ENCODE results near the gene RABEPK. TPM values are rescaled to one million over a fixed set of nuclear protein-coding genes. Genes with fewer than 3 reads are reported as not detected.

Gene RABEPK
- total and polyA plus RNA-seq, 10 of the 15 experiments (the other 5 are each of a cell fraction or from before 2014, with no cell fraction given): 26.9 to 59.8 (median 39.4) TPM

DNA sequence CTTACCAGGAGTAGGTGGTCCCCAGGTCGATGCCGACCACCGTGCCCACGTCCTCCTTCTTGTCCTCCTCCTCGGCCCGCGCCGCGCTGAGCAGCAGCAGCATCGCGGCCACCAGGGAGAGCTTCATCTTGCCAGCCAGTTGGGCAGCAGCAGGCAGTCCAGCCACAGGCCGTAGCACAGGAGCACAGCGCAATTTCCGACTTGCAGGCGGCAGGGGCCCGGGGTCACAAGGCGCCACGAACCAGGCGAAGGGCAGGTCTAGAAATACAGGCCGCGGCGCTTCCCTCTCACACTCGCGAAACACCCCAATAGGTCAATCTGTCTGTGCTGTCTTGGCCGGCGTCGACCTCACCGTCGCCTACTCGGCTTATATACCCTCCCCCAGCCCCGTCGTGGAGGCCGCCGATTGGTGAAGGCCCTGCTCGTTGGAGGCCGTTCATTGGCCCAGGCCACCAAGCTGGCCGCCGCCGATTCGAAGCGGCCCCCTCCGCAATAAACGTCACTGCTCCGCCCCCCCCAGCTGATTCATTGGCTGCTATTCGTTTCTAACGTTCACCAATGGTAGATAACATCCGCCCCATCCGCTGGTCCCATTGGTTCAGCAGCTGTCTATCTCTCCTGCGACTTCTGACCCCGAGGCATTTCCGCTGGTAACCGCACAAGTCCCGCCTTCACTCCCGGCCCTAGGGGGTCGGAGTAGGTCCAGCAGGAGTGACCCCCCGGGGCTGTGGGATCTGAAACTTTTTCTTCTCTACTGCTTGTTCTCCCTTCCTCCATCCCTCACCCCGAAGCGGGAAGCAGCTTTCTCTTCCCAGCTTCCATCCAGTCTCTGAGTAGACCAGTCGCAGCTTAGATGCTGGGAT lies 40.9 kb downstream of the RABEPK start, which contains the start of gene HSPA5 (continued):
- TF ChIP-seq MEF2A (IDR thresholded peaks at IDR 0.05; ENCODE audit: insufficient read depth, low read depth, low read length) (no peak), PML (IDR thresholded peaks at IDR 0.05; ENCODE audit: low read length) (peak; percentile 98), IRF4 (IDR thresholded peaks at IDR 0.05; ENCODE audit: low read depth, low read length) (0 out of 2 replicates have a peak, but pooled peaks have one; percentile 19), LARP7 (IDR thresholded peaks at IDR 0.05) (peak; percentile 98), ZZZ3 (IDR thresholded peaks at IDR 0.05; ENCODE audit: control insufficient read depth, insufficient read length, low read depth) (no peak), SMAD1 (IDR thresholded peaks at IDR 0.05; ENCODE audit: low read depth, partially characterized antibody) (peak; percentile 90), CREM (IDR thresholded peaks at IDR 0.05; ENCODE audit: low read depth) (peak; percentile 95), NFYB (IDR thresholded peaks at IDR 0.05; ENCODE audit: insufficient read depth, low read depth, low read length) (peak; percentile 95), NFIC (IDR thresholded peaks at IDR 0.05; ENCODE audit: low read depth, low read length) (no peak), IKZF2 (IDR thresholded peaks at IDR 0.05) (no peak), MXI1 (IDR thresholded peaks at IDR 0.05; ENCODE audit: low read depth, low read length) (no peak; the same call in none of the 2 replicates), ATF7 (IDR thresholded peaks at IDR 0.05; ENCODE audit: low read depth) (peak; percentile 58; the same call in 1 of the 2 replicates), FOXM1 (IDR thresholded peaks at IDR 0.05; ENCODE audit: low read depth, low read length) (no peak), BMI1 (IDR thresholded peaks at IDR 0.05; ENCODE audit: borderline replicate concordance) (no peak), RELA (IDR thresholded peaks at IDR 0.05; ENCODE audit: borderline replicate concordance, partially characterized antibody) (no peak), NFYA (IDR thresholded peaks at IDR 0.05; ENCODE audit: borderline replicate concordance, low read depth, low read length) (peak; percentile 25; the same call in 1 of the 2 replicates), WRNIP1 (IDR thresholded peaks at IDR 0.05; ENCODE audit: borderline replicate concordance, low read depth, low read length) (no peak)
- TF ChIP-seq, protein P1, sequence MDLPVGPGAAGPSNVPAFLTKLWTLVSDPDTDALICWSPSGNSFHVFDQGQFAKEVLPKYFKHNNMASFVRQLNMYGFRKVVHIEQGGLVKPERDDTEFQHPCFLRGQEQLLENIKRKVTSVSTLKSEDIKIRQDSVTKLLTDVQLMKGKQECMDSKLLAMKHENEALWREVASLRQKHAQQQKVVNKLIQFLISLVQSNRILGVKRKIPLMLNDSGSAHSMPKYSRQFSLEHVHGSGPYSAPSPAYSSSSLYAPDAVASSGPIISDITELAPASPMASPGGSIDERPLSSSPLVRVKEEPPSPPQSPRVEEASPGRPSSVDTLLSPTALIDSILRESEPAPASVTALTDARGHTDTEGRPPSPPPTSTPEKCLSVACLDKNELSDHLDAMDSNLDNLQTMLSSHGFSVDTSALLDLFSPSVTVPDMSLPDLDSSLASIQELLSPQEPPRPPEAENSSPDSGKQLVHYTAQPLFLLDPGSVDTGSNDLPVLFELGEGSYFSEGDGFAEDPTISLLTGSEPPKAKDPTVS (IDR thresholded peaks at IDR 0.05; ENCODE audit: low read depth, low read length): no peak
- TF ChIP-seq, protein P2, sequence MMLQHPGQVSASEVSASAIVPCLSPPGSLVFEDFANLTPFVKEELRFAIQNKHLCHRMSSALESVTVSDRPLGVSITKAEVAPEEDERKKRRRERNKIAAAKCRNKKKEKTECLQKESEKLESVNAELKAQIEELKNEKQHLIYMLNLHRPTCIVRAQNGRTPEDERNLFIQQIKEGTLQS (IDR thresholded peaks at IDR 0.05; ENCODE audit: borderline replicate concordance, extremely low read depth, low read depth, low read length): no peak
- TF ChIP-seq, protein P3, sequence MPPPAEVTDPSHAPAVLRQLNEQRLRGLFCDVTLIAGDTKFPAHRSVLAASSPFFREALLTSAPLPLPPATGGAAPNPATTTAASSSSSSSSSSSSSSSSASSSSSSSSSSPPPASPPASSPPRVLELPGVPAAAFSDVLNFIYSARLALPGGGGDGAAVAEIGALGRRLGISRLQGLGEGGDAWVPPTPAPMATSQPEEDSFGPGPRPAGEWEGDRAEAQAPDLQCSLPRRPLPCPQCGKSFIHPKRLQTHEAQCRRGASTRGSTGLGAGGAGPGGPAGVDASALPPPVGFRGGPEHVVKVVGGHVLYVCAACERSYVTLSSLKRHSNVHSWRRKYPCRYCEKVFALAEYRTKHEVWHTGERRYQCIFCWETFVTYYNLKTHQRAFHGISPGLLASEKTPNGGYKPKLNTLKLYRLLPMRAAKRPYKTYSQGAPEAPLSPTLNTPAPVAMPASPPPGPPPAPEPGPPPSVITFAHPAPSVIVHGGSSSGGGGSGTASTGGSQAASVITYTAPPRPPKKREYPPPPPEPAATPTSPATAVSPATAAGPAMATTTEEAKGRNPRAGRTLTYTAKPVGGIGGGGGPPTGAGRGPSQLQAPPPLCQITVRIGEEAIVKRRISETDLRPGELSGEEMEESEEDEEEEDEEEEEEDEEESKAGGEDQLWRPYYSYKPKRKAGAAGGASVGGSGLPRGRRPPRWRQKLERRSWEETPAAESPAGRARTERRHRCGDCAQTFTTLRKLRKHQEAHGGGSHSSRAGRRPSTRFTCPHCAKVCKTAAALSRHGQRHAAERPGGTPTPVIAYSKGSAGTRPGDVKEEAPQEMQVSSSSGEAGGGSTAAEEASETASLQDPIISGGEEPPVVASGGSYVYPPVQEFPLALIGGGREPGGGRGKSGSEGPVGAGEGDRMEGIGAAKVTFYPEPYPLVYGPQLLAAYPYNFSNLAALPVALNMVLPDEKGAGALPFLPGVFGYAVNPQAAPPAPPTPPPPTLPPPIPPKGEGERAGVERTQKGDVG (CRISPR knock-in tag; IDR thresholded peaks at IDR 0.05): no peak
- TF ChIP-seq, protein P4, sequence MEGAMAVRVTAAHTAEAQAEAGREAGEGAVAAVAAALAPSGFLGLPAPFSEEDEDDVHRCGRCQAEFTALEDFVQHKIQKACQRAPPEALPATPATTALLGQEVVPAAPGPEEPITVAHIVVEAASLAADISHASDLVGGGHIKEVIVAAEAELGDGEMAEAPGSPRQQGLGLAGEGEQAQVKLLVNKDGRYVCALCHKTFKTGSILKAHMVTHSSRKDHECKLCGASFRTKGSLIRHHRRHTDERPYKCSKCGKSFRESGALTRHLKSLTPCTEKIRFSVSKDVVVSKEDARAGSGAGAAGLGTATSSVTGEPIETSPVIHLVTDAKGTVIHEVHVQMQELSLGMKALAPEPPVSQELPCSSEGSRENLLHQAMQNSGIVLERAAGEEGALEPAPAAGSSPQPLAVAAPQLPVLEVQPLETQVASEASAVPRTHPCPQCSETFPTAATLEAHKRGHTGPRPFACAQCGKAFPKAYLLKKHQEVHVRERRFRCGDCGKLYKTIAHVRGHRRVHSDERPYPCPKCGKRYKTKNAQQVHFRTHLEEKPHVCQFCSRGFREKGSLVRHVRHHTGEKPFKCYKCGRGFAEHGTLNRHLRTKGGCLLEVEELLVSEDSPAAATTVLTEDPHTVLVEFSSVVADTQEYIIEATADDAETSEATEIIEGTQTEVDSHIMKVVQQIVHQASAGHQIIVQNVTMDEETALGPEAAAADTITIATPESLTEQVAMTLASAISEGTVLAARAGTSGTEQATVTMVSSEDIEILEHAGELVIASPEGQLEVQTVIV (IDR thresholded peaks at IDR 0.05; ENCODE audit: borderline replicate concordance, partially characterized antibody): no peak
- TF ChIP-seq, protein P5, sequence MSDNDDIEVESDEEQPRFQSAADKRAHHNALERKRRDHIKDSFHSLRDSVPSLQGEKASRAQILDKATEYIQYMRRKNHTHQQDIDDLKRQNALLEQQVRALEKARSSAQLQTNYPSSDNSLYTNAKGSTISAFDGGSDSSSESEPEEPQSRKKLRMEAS (IDR thresholded peaks at IDR 0.05; ENCODE audit: low read depth, low read length): peak; percentile 64; the same call in 1 of the 2 replicates
